Epithelial cell of proximal tubule (primary cell): ENCODE measurements around the gene KPNA4. TPM values are rescaled to one million over a fixed set of nuclear protein-coding genes. Genes with fewer than 3 reads are reported as not detected.

Experiments used
- DNase-seq: peaks from one replicate; pipeline ENCODE4 v3.0.0-alpha.2; 2011; ENCODE audit warnings: low read depth
- H3K4me3 ChIP-seq: 2 replicates; pipeline ENCODE4 v1.5.1; 2011; ENCODE audit warnings: low read depth, mild to moderate bottlenecking, low read length
- total RNA-seq: library from RNA; depleted of rRNA; stranded (reverse); fragments of >200 nt; gene quantifications from 2 replicates; pipeline ENCODE4 v1.2.3, GENCODE V29; 2015
- TF ChIP-seq, protein P1 (sequence below): conservative IDR thresholded peaks from 2 replicates; pipeline ENCODE4 v1.5.1; 2012; ENCODE audit warnings: low read depth, mild to moderate bottlenecking, low read length

KPNA4 gene
- total RNA-seq, 1 donor from 2014 or later = 17.0 TPM

DNA sequence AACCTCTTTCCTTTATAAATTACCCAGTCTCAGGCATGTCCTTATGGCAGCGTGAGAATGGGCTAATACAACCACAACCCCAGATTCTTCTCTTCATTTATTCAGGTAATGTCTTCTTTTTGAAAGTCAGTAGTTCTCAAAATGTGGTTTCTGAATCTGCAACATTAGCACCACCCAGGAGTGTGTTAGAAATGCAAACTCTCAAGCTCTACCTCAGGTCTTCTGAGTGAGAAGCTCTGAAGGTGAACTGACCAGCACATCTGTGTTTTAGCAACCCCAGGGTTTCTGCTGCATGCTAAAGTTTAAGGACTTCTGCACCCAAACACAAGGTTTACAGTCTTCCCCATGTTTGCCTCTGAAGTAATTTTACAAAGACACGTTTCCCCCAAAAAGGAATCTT lies 93.5 kb downstream of the KPNA4 start:
- H3K4me3 ChIP-seq = no peak overlapping the region
- TF ChIP-seq, protein P1, sequence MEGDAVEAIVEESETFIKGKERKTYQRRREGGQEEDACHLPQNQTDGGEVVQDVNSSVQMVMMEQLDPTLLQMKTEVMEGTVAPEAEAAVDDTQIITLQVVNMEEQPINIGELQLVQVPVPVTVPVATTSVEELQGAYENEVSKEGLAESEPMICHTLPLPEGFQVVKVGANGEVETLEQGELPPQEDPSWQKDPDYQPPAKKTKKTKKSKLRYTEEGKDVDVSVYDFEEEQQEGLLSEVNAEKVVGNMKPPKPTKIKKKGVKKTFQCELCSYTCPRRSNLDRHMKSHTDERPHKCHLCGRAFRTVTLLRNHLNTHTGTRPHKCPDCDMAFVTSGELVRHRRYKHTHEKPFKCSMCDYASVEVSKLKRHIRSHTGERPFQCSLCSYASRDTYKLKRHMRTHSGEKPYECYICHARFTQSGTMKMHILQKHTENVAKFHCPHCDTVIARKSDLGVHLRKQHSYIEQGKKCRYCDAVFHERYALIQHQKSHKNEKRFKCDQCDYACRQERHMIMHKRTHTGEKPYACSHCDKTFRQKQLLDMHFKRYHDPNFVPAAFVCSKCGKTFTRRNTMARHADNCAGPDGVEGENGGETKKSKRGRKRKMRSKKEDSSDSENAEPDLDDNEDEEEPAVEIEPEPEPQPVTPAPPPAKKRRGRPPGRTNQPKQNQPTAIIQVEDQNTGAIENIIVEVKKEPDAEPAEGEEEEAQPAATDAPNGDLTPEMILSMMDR = no peak
- no peak for DNase-seq

DNA sequence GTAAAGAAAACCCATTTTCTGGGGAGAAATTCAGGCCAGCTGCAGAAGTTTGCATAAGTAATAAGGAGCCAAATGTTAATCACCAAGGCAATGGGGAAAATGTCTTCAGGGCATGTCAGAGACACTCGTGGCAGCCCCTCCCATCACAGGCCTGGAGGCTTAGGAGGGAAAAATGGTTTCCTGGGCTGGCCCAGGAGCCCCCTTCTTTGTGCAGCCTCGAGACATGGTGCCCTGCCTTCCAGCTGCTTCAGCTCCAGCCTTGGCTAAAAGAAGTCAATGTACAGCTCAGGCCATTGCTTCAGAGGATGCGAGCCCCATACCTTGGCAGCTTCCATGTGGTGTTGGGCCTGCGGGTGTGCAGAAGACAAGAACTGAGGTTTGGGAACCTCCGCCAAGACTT lies 95.2 kb downstream of the KPNA4 start:
- no peak overlapping the region for H3K4me3 ChIP-seq
- no peak for DNase-seq
- TF ChIP-seq, protein P1 = no peak

DNA sequence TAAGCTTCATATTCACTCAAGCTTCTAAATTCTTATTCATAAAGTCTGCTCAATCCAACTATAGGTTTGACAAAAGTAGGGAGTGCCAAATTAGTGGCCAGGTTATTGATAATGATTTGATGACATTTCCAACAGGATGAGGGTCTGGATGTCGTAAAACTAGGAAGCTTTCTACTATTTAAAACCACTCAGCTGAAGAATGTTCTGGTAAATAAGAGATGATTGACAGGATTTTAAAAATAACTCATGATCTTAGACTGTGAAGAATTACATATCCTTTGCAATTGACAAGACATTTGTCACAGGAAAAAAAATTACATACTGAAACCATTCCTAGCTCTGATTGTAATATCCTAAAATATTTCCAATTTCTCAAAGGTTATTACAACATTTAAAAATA lies 100.4 kb downstream of the KPNA4 start:
- no peak overlapping the region for H3K4me3 ChIP-seq
- TF ChIP-seq, protein P1 = no peak
- no peak for DNase-seq

DNA sequence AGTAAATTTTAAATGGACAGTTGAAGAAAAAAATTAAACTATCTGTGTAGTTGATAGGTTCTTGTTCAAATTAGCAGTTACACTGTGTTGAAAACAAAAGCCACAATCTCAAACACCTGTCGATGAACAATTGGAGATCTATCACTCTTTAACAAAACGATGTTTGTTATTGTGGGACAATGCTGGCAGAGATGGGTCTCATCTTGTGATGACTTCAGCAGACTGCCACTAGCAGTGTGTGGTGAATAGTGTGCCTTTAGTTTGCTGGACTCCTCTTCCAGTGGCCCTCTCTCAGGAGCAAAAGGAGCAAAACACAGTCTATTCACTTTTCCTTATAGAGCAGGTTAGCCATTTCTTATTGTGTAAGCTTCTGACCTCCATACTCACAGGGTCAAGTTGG lies 101.0 kb downstream of the KPNA4 start:
- TF ChIP-seq, protein P1 = no peak
- DNase-seq = no peak
- no peak overlapping the region for H3K4me3 ChIP-seq

DNA sequence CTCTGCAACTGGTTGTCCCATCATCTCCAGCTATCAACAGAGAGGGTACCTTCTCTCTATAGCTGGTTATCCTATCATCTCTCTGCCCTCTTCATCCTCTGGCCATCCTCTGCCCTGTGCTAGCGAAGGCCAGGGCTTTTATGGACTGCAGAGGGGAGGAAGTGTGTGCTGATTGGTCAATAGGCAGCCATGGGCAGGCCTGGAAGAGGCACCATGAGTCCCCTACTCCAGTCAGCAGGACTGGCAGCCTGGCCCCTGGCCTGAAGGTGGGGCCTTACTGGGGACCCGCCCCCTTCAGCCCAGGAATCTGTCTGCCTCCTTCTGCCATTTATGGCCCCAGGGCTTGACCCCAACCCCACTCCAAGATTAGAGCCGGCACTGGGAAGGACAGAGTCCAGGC lies 105.3 kb downstream of the KPNA4 start:
- H3K4me3 ChIP-seq = no peak overlapping the region
- no peak for DNase-seq
- TF ChIP-seq, protein P1 = no peak

DNA sequence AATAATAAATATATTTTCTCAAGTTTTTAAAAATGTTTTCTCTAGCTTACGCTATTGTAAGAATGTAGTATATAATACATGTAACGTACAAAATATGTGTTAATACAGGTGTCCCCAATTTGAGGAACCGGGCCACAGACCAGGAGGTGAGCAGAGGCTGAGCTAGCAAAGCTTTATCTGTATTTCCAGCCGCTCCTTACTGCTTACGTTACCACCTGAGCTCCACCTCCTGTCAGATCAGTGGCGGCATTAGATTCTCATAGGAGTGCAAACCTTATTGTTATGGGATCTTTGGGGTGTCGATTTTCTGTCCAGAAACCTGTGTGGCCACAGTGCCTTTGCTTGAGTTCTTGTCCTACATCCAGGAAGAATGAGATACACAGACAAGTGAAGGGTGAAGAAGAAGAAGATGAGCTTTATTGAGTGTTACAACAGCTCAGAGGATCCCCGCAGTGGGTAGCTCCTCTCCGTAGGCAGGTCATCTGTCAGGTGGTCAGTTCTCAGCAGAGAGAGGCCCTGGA lies 105.9 kb downstream of the KPNA4 start:
- TF ChIP-seq, protein P1 = no peak

DNA sequence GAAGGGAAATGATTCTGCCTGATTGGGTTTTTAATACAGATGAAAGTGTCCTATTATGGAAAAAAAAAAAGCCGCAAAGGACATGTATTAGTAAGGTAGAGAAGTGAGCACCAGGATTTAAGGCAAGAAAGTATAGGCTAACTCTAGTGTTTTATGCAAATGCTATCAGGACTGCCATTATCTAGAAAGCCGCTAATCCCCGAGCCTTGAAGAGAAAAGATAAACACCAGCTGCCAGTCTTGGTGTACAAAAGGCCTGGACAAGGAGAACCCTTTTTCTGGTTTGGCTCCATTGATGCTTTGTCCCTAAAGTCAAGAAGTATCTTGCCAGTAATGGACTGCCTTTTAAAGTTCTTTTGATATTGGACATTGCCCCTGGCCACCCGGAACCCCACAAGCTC lies 107.2 kb downstream of the KPNA4 start:
- no peak overlapping the region for H3K4me3 ChIP-seq
- TF ChIP-seq, protein P1 = no peak
- DNase-seq = no peak

More for the DNA sequence above, 105.9 kb downstream of the KPNA4 start:
- no peak overlapping the region for H3K4me3 ChIP-seq
- DNase-seq = no peak
